Fibroblast of lung (primary cell): ENCODE results near the gene RNASE4.

ENCODE experiments used
- EZH2 ChIP-seq: IDR thresholded peaks from 2 replicates; pipeline ENCODE4 v1.5.1; 2012; ENCODE audit warnings: low read length, control low read depth, mild to moderate bottlenecking; ENCODE audit errors: missing control alignments
- TF ChIP-seq, protein P1 (sequence below), 2 donors: IDR thresholded peaks in 1 of 2; conservative IDR thresholded peaks in 1 of 2; 1 replicate in 1 of 2; 2 replicates in 1 of 2; pipeline ENCODE4 v1.5.1; 2011 to 2012; ENCODE audit warnings: low read length in 2 of 2, control low read depth in 1 of 2, inconsistent platforms in 1 of 2, low read depth in 1 of 2, mild to moderate bottlenecking in 1 of 2

DNA sequence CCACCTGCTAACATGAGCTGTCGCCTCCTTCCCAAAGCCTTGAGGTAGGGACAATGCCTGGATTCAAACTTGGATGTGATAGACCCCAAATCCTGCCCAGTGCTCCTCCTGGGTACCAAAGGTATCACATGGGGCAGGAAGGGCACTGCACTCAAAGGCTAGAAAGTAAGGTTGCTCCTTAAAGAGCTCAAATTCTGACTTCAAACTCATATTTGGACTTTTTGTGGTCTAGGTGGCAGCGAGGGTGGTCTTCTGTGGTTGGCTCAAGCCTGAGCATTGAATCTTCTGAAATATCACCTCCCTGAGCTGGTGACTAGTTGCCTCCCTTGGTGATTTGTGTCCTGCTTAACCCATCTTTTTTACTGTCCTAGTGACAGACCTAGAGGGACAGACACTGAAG lies 8.3 kb upstream of the RNASE4 start:
- TF ChIP-seq, protein P1, sequence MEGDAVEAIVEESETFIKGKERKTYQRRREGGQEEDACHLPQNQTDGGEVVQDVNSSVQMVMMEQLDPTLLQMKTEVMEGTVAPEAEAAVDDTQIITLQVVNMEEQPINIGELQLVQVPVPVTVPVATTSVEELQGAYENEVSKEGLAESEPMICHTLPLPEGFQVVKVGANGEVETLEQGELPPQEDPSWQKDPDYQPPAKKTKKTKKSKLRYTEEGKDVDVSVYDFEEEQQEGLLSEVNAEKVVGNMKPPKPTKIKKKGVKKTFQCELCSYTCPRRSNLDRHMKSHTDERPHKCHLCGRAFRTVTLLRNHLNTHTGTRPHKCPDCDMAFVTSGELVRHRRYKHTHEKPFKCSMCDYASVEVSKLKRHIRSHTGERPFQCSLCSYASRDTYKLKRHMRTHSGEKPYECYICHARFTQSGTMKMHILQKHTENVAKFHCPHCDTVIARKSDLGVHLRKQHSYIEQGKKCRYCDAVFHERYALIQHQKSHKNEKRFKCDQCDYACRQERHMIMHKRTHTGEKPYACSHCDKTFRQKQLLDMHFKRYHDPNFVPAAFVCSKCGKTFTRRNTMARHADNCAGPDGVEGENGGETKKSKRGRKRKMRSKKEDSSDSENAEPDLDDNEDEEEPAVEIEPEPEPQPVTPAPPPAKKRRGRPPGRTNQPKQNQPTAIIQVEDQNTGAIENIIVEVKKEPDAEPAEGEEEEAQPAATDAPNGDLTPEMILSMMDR (conservative IDR thresholded peaks at IDR 0.05 in 1 of 2, IDR thresholded peaks at IDR 0.05 in 1 of 2; ENCODE audit: low read depth in 1 of 2, low read length in 2 of 2): no peak
- no peak for TF ChIP-seq EZH2
